ENCODE results near the gene RAPGEF6.
"Not testable (repeated sequence)": the region's sequence is repeated elsewhere in the genome, so short reads cannot be mapped to it uniquely, and the experiment has no call there.

The RAPGEF6 gene

DNA sequence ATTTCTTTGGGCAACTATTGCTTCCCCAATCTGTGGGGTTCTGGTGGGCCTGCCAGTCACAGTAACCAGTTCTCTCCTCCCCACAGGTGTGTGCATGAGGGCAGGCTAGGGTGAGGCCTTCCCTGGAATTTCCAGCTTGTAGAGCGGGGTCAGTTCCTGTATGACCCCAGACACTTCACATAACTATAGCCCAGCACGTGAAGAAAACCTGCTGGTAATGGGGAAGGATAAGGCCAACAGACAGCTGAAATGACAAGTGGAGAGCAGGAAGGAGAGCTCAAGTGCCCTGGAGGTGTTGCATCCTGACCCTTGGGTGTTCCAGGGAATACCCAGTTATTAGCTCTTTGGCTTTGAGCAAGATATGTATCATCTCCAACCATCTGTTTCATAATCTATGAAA lies 229.0 kb downstream of the RAPGEF6 start:
- no peak overlapping the region for H3K27ac ChIP-seq
- TF ChIP-seq, protein P1, sequence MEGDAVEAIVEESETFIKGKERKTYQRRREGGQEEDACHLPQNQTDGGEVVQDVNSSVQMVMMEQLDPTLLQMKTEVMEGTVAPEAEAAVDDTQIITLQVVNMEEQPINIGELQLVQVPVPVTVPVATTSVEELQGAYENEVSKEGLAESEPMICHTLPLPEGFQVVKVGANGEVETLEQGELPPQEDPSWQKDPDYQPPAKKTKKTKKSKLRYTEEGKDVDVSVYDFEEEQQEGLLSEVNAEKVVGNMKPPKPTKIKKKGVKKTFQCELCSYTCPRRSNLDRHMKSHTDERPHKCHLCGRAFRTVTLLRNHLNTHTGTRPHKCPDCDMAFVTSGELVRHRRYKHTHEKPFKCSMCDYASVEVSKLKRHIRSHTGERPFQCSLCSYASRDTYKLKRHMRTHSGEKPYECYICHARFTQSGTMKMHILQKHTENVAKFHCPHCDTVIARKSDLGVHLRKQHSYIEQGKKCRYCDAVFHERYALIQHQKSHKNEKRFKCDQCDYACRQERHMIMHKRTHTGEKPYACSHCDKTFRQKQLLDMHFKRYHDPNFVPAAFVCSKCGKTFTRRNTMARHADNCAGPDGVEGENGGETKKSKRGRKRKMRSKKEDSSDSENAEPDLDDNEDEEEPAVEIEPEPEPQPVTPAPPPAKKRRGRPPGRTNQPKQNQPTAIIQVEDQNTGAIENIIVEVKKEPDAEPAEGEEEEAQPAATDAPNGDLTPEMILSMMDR (conservative IDR thresholded peaks at IDR 0.05) = no peak

DNA sequence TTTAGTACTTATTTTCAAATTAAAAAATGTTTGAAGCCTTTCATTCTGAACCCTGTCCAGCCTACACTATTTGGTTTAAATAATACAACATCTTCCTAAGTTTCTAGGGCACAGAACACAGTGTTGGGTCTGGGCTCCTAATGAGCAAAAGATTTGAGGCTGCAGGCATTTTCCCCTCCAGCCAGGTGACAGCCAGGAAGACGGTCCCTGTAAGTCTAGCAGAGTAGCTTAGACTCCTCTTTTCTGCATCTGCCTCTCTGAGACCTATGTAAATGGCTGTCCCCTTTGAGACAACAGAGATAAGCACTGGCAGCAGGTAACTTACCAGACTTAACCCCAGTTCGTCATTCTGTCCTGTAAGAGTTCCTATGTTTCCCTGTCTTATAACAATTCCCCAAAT lies 229.4 kb downstream of the RAPGEF6 start:
- TF ChIP-seq, protein P1 (conservative IDR thresholded peaks at IDR 0.05) = no peak
- no peak overlapping the region for H3K27ac ChIP-seq

DNA sequence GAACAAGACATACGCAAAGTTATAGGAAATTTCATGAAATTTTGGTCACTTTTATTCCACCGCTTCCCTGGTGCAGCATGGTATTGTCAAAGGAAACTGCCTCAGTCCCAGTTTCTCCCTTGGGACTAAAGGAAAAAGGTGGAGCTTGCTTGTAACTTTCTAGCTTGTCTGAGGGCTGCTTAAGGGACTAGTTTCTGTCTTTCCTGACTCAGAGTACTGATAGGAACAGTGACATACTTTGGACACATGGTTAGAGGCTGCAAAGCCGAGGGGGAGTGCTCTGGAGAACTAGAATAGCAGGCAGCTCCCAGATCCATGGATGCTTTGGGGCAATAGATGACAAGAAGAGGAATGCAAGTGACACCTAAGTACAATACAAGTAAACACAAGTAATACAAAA lies 234.4 kb downstream of the RAPGEF6 start:
- TF ChIP-seq, protein P1 (conservative IDR thresholded peaks at IDR 0.05) = no peak

DNA sequence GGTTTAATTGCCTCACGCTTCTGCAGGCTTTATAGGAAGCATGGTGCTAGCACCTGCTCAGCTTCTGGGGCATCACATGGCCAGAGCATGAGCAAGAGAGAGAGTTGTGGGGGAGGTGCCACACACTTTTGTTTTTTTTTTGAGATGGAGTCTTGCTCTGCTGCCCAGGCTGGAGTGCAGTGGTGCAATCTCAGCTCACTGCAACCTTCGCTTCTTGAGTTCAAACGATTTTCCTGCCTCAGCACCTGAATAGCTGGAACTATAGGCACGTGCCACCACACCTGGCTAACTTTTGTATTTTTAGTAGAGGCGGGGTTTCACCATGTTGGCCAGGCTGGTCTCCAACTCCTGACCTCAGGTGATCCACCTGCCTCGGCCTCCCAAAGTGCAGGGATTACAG lies 236.0 kb downstream of the RAPGEF6 start:
- not testable (repeated sequence) for H3K27ac ChIP-seq

More for the DNA sequence above, 234.4 kb downstream of the RAPGEF6 start:
- H3K27ac ChIP-seq = no peak overlapping the region

DNA sequence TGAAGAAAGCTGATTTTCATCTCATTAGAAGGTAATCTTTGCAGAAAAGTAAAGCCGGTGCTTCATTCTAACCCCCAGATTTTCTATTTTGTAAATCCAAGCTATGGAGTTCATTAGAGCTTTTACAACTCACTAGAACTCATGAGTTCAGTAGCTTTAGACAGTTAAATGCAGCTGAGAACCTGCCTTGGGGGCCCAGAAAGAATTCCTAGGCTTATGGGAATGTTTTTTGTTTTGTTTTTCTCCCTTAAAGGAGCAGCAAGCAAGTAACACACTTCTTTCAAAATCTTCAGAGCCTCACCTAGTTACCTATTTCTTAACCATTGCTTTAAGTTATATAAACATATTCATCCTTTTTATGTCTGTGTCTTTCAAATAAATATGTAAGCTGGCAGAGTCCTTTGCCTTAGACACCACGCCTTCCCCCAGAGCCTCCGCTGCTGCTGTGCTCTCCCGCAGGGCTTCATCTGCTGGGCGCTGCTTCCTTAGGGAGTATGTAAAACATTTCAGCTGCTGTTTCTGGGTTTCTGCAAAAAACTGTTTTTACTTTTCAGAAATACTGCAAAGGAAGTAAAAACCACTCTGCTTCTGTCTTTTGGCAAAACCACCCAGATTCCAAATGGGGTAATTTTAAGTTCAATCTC lies 238.3 kb downstream of the RAPGEF6 start:
- TF ChIP-seq, protein P1 (conservative IDR thresholded peaks at IDR 0.05) = no peak
- no peak overlapping the region for H3K27ac ChIP-seq

DNA sequence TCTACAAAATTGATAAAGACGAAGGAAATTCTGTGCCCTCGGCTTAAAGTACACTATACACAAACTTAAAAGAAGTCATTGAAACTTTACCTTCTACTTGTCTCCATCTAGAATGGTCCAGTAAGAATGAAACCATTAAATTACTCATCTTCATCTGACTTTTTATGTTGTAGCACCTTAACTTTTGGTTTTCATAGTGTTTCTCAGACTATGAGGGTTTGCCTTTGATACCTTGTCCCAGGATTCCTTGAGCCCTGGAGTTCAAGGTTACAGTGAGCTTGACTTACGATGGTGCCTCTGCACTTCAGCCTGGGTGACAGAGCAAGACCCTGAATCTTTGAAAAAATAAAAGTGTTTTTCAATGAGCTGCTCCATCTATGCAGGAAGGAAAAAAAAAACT lies 239.0 kb downstream of the RAPGEF6 start:
- TF ChIP-seq, protein P1 (conservative IDR thresholded peaks at IDR 0.05) = no peak
- H3K27ac ChIP-seq = no peak overlapping the region

DNA sequence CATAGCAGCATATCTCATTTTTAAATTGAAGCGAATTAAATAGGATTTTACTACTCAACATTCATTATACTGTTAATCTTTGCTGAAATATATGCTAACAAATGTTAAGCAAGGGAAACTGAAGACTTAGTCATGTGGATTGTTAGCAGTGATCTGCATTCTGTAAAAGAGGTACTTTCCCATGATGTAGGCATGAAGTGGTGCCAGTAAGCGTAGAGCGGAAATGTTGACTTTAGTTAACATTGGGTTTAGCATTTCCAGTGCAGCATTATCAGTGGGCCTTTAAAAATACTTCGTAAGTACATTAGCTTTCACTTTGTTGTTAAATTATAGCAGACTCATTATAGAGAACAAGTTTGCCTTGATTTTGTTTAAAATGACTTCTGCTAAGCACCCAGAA lies 240.9 kb downstream of the RAPGEF6 start:
- H3K27ac ChIP-seq = no peak overlapping the region
- TF ChIP-seq, protein P1 (conservative IDR thresholded peaks at IDR 0.05) = no peak

DNA sequence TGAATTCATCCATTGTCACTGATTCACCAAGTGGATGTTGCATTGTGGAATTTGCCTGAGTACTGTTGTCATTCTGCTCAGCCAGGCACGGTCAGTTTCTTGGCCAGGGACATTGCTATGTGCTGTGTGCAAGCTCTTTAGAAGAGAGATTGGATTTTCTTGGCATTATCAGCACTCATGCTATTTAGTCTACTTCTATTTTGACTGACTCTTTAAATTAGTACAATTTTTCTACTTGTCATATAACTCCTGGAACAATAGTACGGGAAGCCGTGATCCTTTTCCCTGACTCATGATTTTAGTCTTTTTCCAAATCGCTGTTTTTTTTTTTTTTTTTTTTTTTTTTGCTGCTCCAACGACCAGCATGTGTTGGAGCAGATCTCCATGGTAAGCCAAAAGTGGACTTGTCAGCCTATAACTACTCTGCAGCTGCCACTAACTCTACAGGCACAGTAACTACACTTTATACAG lies 241.5 kb downstream of the RAPGEF6 start:
- H3K27ac ChIP-seq = no peak overlapping the region
- TF ChIP-seq, protein P1 (conservative IDR thresholded peaks at IDR 0.05) = no peak
